ENCODE results near the gene ACY1. TPM values are rescaled to one million over a fixed set of nuclear protein-coding genes. Genes with fewer than 3 reads are reported as not detected.

ACY1 gene
- total RNA-seq, 2 experiments from 2014 or later, result 18.1 to 21.3 TPM

GRCh38 chr3:51942603-51943450, 40.5 kb upstream of the ACY1 start:
- Mint-ChIP-seq H3K4me3 (peak overlapping the region; percentile 80), H3K4me1 (peaks cover 40% of the 10 kb centered on the region), H3K27me3 (no peaks in the 10 kb centered on the region), H3K27ac (peak overlapping the region; percentile 88), H3K9me3 (ENCODE audit: low read depth) (no peaks in the 10 kb centered on the region), H3K36me3 (peaks cover 5% of the 10 kb centered on the region)
- CTCF ChIA-PET, result interaction anchor here (0.6 to 4.9 kb wide), 19 partner anchors 10 to 443 kb away, joined by 3 to 65 read pairs (median 4); partner anchors contain the start of genes ABHD14A, ABHD14B, ACY1 and DUSP7
- peak; percentile 13 for ATAC-seq
- peak; percentile 82 for DNase-seq

GRCh38 chr3:51943451-51944391, 39.6 kb upstream of the ACY1 start:
- Mint-ChIP-seq H3K27me3 (no peaks in the 10 kb centered on the region), H3K9me3 (ENCODE audit: low read depth) (no peaks in the 10 kb centered on the region), H3K36me3 (peaks cover 5% of the 10 kb centered on the region), H3K4me1 (peaks cover 34% of the 10 kb centered on the region), H3K27ac (no peak overlapping the region), H3K4me3 (no peak overlapping the region)
- DNase-seq, result no peak
- ATAC-seq, result no peak
- CTCF ChIA-PET, result interaction anchor here (0.8 to 4.9 kb wide), 16 partner anchors 9 to 427 kb away, joined by 3 to 65 read pairs (median 4); partner anchors contain the start of genes ABHD14A, ABHD14B, ACY1 and DUSP7

DNA sequence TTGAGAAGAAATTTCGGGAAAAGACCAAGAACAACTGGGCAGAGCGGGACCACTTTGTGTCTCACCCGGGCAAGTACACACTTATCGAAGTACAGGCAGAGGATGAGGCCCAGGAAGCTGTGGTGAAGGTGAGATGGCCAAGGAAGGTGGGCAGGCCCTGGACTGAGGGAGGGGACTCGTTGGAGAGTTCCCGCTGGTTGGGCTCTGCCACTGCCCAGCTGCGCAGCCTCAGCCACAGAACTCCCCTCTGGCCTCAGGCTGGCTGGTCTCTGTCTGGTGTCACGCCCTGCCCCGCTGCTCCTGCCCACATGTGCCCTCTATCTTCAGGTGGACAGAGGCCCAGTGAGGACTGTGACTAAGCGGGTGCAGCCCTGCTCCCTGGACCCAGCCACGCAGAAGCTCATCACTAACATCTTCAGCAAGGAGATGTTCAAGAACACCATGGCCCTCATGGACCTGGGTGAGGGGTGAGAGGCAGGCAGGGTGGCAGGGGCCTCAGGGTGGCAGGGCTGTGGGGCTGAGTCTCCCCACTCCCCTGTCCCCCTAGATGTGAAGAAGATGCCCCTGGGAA, 38.8 kb upstream of the ACY1 start:
- Mint-ChIP-seq H3K27ac (no peak overlapping the region), H3K27me3 (no peaks in the 10 kb centered on the region), H3K36me3 (peaks cover 5% of the 10 kb centered on the region), H3K4me1 (peaks cover 29% of the 10 kb centered on the region), H3K4me3 (no peak overlapping the region), H3K9me3 (ENCODE audit: low read depth) (no peaks in the 10 kb centered on the region)
- DNase-seq, result no peak
- CTCF ChIA-PET, result interaction anchor here (0.9 to 4.9 kb wide), 4 partner anchors 29 to 200 kb away, joined by 3 to 65 read pairs (median 14); partner anchors contain the start of genes ABHD14A, ABHD14B and ACY1
- ATAC-seq, result no peak

DNA sequence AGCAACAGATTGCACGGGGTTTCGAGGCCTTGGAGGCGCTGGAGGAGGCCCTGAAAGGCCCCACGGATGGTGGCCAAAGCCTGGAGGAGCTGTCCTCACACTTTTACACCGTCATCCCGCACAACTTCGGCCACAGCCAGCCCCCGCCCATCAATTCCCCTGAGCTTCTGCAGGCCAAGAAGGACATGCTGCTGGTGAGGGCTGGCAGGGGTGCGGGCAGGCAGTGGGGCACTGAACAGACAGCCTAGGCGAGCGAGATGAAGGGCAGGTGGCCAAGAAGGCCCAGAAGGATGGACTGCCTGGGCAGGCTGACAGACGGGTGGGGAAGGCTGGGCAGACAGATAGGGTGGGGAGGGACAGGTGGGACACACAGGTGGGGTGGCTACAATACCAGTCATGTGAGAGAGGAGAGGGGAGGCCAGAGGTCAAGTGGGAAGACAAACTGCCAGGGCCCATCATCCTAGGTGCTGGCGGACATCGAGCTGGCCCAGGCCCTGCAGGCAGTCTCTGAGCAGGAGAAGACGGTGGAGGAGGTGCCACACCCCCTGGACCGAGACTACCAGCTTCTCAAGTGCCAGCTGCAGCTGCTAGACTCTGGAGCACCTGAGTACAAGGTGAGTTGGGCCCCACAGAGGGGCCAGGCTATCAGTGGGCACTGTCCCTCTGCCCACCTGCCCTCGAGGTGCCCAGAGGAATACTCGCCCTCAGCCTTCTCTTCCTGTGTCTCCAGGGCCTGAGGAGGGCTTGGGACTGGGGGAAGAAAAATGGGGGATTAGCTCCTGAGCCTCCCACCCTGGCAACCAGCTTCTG, 38.1 kb upstream of the ACY1 start:
- Mint-ChIP-seq H3K27ac (no peak overlapping the region), H3K27me3 (no peaks in the 10 kb centered on the region), H3K4me1 (peaks cover 23% of the 10 kb centered on the region), H3K36me3 (peaks cover 4% of the 10 kb centered on the region), H3K4me3 (no peak overlapping the region), H3K9me3 (ENCODE audit: low read depth) (no peaks in the 10 kb centered on the region)
- ATAC-seq, result no peak
- DNase-seq, result no peak
- CTCF ChIA-PET, result interaction anchor here (1.6 to 4.9 kb wide), 3 partner anchors 29 to 108 kb away, joined by 5 to 65 read pairs (median 11); partner anchors contain the start of genes ABHD14A and ABHD14B

DNA sequence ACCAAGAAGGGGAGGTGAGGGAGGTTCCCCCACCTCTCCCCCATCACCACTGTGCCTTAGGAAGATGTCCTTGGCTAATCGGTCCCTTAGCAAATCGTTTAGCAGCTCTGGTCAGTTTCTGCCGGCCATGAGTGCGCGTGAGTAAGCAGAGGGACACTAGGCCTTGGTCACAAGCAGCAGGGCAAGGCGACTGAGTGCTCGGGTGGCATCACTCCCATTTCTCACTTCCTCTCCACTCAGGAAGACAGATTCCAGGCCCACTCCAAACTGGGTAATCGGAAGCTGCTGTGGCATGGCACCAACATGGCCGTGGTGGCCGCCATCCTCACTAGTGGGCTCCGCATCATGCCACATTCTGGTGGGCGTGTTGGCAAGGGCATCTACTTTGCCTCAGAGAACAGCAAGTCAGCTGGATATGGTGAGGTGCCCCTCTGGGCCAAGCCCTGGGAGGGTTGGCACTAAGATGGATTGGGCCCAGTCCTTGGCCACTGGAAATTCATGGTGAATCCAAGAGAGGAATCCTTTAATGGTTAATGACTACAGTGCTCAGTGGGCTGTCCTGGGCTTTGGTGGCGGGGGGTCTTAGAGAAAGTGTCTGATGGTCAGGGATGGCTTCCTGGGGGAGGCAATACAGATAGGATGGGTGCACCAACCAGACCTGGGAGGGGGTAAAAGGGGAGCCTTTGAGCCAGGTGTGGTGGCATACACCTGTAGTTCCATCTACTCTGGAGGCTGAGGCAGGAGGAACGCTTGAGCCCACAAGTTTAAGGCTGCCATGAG, 37.2 kb upstream of the ACY1 start:
- no peaks in the 10 kb centered on the region for H3K9me3 Mint-ChIP-seq (ENCODE audit: low read depth)
- CTCF ChIA-PET, result interaction anchor here (2.3 kb wide), 1 partner anchor 28 kb away, joined by 11 read pairs; the partner anchor contains the start of genes ABHD14A and ABHD14B
- H3K36me3 Mint-ChIP-seq, result no peaks in the 10 kb centered on the region
- H3K27me3 Mint-ChIP-seq, result peaks cover under 1% of the 10 kb centered on the region
- H3K4me1 Mint-ChIP-seq, result peaks cover 14% of the 10 kb centered on the region
- no peak overlapping the region for H3K27ac Mint-ChIP-seq
- ATAC-seq (no peak), DNase-seq (no peak)
- H3K4me3 Mint-ChIP-seq, result no peak overlapping the region

- Mint-ChIP-seq H3K27ac (no peak overlapping the region), H3K9me3 (ENCODE audit: low read depth) (no peaks in the 10 kb centered on the region), H3K4me3 (no peak overlapping the region), H3K27me3 (peaks cover 4% of the 10 kb centered on the region), H3K4me1 (peaks cover 12% of the 10 kb centered on the region), H3K36me3 (no peaks in the 10 kb centered on the region)
- ATAC-seq (no peak), DNase-seq (no peak)
- CTCF ChIA-PET, result interaction anchor here (2.3 kb wide), 1 partner anchor 28 kb away, joined by 11 read pairs; the partner anchor contains the start of genes ABHD14A and ABHD14B
These were observed 36.5 kb upstream of the ACY1 start for GRCh38 chr3:51946796-51947195.

GRCh38 chr3:51947215-51947900, 36.0 kb upstream of the ACY1 start:
- Mint-ChIP-seq H3K4me3 (no peak overlapping the region), H3K9me3 (ENCODE audit: low read depth) (no peaks in the 10 kb centered on the region), H3K36me3 (no peaks in the 10 kb centered on the region), H3K27ac (no peak overlapping the region), H3K27me3 (peaks cover 4% of the 10 kb centered on the region), H3K4me1 (peaks cover 9% of the 10 kb centered on the region)
- CTCF ChIA-PET, result interaction anchor here (1.1 to 2.3 kb wide), 2 partner anchors 26 to 27 kb away, joined by 5 to 11 read pairs; partner anchors contain the start of genes ABHD14A and ABHD14B
- DNase-seq (no peak), ATAC-seq (no peak)

DNA sequence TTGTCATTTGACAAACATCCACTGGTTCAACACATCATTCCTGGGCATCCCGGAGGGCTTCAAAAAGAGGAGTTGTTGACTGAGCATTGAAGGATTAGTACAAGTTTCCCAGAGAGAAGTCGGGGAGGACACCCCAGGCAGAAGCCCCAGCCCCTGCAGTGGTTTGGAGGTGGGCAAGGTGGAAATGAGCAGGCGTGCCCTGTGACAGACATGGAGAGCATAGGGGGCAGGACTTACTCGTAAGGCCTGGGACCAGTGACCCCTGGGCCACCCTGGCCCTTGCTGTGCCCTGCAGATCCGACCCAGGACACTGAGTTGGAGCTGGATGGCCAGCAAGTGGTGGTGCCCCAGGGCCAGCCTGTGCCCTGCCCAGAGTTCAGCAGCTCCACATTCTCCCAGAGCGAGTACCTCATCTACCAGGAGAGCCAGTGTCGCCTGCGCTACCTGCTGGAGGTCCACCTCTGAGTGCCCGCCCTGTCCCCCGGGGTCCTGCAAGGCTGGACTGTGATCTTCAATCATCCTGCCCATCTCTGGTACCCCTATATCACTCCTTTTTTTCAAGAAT, 35.2 kb upstream of the ACY1 start:
- no peak overlapping the region for H3K27ac Mint-ChIP-seq
- no peak overlapping the region for H3K4me3 Mint-ChIP-seq
- ATAC-seq (no peak), DNase-seq (no peak)
- no peaks in the 10 kb centered on the region for H3K36me3 Mint-ChIP-seq
- peaks cover 3% of the 10 kb centered on the region for H3K4me1 Mint-ChIP-seq
- CTCF ChIA-PET, result interaction anchor here (1.1 kb wide), 1 partner anchor 26 kb away, joined by 5 read pairs; the partner anchor contains the start of gene ABHD14B
- H3K9me3 Mint-ChIP-seq (ENCODE audit: low read depth), result no peaks in the 10 kb centered on the region
- H3K27me3 Mint-ChIP-seq, result peaks cover 6% of the 10 kb centered on the region

GRCh38 chr3:51949121-51949520, 34.2 kb upstream of the ACY1 start:
- DNase-seq (no peak), ATAC-seq (no peak)
- Mint-ChIP-seq H3K36me3 (no peaks in the 10 kb centered on the region), H3K27ac (no peak overlapping the region), H3K4me3 (no peak overlapping the region), H3K9me3 (ENCODE audit: low read depth) (no peaks in the 10 kb centered on the region), H3K4me1 (peaks cover 4% of the 10 kb centered on the region), H3K27me3 (peaks cover 17% of the 10 kb centered on the region)
- CTCF ChIA-PET, result no interaction called here

DNA sequence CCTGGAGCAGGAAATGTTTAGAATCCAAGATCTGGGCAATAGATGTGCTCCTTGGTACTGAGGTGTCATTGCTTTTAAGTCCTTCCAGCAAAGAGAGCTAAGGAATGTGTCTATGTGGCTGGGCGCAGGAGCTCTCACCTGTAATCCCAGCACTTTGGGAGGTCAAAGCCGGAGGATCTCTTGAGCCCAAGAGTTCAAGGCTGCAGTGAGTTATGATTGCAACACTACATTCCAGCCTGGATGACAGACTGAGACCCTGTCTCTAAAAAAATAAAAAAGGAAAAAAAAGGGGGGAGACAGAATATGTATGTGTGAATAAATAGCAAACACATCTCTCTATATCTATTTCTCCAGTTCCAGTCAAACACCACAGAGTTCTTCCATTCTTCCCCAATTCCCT, 32.4 kb upstream of the ACY1 start:
- H3K27ac Mint-ChIP-seq, result no peak overlapping the region
- no peak overlapping the region for H3K4me3 Mint-ChIP-seq
- CTCF ChIA-PET, result interaction anchor here (3.0 kb wide), 1 partner anchor 23 kb away, joined by 7 read pairs; the partner anchor contains the start of gene ABHD14B
- H3K9me3 Mint-ChIP-seq (ENCODE audit: low read depth), result no peaks in the 10 kb centered on the region
- peaks cover 4% of the 10 kb centered on the region for H3K4me1 Mint-ChIP-seq
- no peaks in the 10 kb centered on the region for H3K36me3 Mint-ChIP-seq
- no peak for ATAC-seq
- DNase-seq, result no peak
- peaks cover 30% of the 10 kb centered on the region for H3K27me3 Mint-ChIP-seq

- H3K4me1 Mint-ChIP-seq, result peaks cover 10% of the 10 kb centered on the region
- no peaks in the 10 kb centered on the region for H3K9me3 Mint-ChIP-seq (ENCODE audit: low read depth)
- ATAC-seq (no peak), DNase-seq (no peak)
- CTCF ChIA-PET, result interaction anchor here (1.1 to 3.0 kb wide), 4 partner anchors 10 to 29 kb away, joined by 3 to 7 read pairs (median 6); partner anchors contain the start of genes ABHD14B and ACY1
- H3K4me3 Mint-ChIP-seq, result no peak overlapping the region
- no peak overlapping the region for H3K27ac Mint-ChIP-seq
- H3K27me3 Mint-ChIP-seq, result peaks cover 37% of the 10 kb centered on the region
- H3K36me3 Mint-ChIP-seq, result no peaks in the 10 kb centered on the region
These were observed 29.9 kb upstream of the ACY1 start for GRCh38 chr3:51953445-51953844.

All from activated CD8-positive, alpha-beta memory T cell treated with anti-CD3 and anti-CD28 coated beads, Interleukin-2, amount 10 ng/mL, durations not matched to agents 7 days and 5 days (primary cell).